ENCODE data around the gene IFRD1.

DNA sequence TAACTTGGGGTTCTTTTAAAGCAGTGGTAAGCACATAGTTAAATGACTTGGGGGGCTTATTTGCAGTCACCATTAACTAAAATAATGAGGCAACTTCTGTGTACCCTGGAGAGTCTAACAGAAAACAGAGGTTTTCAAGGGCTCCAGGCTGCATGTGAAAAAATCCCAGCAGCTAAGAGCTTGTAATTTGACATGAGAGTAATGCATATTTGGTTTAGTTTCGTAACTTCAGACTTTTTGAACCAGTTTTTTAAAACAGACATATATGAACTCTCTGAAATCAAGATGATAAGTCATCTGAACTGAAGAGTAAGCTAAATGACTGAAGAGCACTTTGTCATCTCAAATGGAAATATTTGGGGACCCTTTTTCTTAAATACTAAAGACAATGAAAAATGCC, 40.2 kb upstream of the IFRD1 start:
- TF ChIP-seq, protein P1, sequence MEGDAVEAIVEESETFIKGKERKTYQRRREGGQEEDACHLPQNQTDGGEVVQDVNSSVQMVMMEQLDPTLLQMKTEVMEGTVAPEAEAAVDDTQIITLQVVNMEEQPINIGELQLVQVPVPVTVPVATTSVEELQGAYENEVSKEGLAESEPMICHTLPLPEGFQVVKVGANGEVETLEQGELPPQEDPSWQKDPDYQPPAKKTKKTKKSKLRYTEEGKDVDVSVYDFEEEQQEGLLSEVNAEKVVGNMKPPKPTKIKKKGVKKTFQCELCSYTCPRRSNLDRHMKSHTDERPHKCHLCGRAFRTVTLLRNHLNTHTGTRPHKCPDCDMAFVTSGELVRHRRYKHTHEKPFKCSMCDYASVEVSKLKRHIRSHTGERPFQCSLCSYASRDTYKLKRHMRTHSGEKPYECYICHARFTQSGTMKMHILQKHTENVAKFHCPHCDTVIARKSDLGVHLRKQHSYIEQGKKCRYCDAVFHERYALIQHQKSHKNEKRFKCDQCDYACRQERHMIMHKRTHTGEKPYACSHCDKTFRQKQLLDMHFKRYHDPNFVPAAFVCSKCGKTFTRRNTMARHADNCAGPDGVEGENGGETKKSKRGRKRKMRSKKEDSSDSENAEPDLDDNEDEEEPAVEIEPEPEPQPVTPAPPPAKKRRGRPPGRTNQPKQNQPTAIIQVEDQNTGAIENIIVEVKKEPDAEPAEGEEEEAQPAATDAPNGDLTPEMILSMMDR (conservative IDR thresholded peaks at IDR 0.05; ENCODE audit: low read length) = no peak
- TF ChIP-seq EZH2phosphoT487 (IDR thresholded peaks at IDR 0.05; ENCODE audit: borderline replicate concordance) = no peak

Data from Loucy (cell line).